Measurements from ENCODE around the gene ARHGAP9.

- TF ChIP-seq CTCF (conservative IDR thresholded peaks at IDR 0.05): no peak
- TF ChIP-seq EZH2 (IDR thresholded peaks at IDR 0.05; ENCODE audit: low read depth): no peak
These were observed 48.5 kb upstream of the ARHGAP9 start for GRCh38 chr12:57528176-57528575.
